Vagina (tissue), 2 donors: ENCODE data around the gene ANKRD11.

Source experiments
- POLR2A ChIP-seq, 2 donors: fragments of 450-650 bp; IDR thresholded peaks; one replicate each; pipeline ENCODE4 v1.6.1; 2017; ENCODE audit warnings: antibody characterized with exemption in 2 of 2, mild to moderate bottlenecking in 2 of 2, moderate library complexity in 2 of 2
- TF ChIP-seq, protein P1 (sequence below), 3 experiments: fragments of 450-650 bp in 2 of 3; fragments of 200-600 bp in 1 of 3; sonication (generic) in 1 of 3; IDR thresholded peaks; one replicate each; pipeline ENCODE4 v1.5.1; 2017 to 2019; ENCODE audit warnings: antibody characterized with exemption in 3 of 3, mild to moderate bottlenecking in 2 of 3, moderate library complexity in 2 of 3

DNA sequence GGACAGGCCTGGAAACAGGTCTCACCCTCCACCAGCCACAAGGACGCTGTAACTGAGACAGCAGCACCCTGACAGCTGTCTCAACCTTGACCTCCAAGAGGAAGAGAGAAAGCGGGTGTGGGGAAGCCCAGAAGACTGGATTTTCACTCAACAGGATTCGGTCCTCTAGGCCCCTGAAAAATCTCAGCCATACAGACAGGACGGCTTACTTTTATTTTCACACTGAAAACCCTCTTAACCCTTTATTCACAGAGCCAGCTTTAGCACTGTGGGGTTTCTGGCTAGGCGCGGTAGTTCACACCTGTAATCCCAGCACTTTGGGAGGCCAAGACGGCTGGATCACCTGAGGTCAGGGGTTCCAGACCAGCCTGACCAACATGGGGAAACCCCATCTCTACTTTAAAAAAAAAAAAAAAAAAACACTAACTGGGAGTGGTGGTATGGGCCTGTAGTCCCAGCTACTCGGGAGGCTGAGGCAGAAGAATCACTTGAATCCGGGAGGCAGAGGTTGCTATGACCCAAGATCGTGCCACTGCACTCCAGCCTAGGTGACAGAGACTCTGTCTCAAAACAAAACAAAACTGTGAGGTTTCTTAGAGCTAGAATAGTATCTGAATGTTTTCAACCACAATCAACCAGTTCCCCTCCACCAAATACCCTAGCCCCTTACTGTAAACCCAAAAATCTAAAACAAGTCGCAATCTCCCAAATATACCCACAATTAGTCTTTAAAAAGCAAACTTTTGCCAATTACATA, 5.3 kb downstream of the ANKRD11 start:
- TF ChIP-seq POLR2A (IDR thresholded peaks at IDR 0.05) = no peak
- TF ChIP-seq, protein P1, sequence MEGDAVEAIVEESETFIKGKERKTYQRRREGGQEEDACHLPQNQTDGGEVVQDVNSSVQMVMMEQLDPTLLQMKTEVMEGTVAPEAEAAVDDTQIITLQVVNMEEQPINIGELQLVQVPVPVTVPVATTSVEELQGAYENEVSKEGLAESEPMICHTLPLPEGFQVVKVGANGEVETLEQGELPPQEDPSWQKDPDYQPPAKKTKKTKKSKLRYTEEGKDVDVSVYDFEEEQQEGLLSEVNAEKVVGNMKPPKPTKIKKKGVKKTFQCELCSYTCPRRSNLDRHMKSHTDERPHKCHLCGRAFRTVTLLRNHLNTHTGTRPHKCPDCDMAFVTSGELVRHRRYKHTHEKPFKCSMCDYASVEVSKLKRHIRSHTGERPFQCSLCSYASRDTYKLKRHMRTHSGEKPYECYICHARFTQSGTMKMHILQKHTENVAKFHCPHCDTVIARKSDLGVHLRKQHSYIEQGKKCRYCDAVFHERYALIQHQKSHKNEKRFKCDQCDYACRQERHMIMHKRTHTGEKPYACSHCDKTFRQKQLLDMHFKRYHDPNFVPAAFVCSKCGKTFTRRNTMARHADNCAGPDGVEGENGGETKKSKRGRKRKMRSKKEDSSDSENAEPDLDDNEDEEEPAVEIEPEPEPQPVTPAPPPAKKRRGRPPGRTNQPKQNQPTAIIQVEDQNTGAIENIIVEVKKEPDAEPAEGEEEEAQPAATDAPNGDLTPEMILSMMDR (IDR thresholded peaks at IDR 0.05) = no peak
